HepG2 (cell line): Measurements from ENCODE around the gene LRRC25. TPM values are rescaled to one million over a fixed set of nuclear protein-coding genes. Genes with fewer than 3 reads are reported as not detected.

Experiments used
- ERF ChIP-seq: IDR thresholded peaks from 2 replicates; pipeline ENCODE4 v1.6.1; 2018; ENCODE audit warnings: missing biosample characterization, missing genetic modification reagents
- HIVEP1 ChIP-seq: sonication (generic); formaldehyde crosslinking; IDR thresholded peaks from 2 replicates; pipeline ENCODE4 v1.4.0; 2020; ENCODE audit warnings: mild to moderate bottlenecking, missing genetic modification reagents
- HNRNPH1 ChIP-seq: fragments of 200-400 bp; formaldehyde crosslinking; optimal IDR thresholded peaks from 2 replicates; pipeline ENCODE3; 2017; ENCODE audit warnings: mild to moderate bottlenecking, low read depth, low read length
- HNRNPL ChIP-seq: fragments of 200-400 bp; formaldehyde crosslinking; IDR thresholded peaks from 2 replicates; pipeline ENCODE4 v1.6.1; 2017; ENCODE audit warnings: mild to moderate bottlenecking, low read depth, low read length
- KDM5B ChIP-seq: sonication (generic); formaldehyde crosslinking; IDR thresholded peaks from 2 replicates; pipeline ENCODE4 v1.4.0; 2020; ENCODE audit warnings: missing genetic modification reagents, mild to moderate bottlenecking, borderline replicate concordance
- MNT ChIP-seq: fragments of 450-650 bp; IDR thresholded peaks from 2 replicates; pipeline ENCODE4 v1.6.1; 2016
- NFKB2 ChIP-seq: sonication (generic); formaldehyde crosslinking; IDR thresholded peaks from 2 replicates; pipeline ENCODE4 v1.4.0; 2020; ENCODE audit warnings: missing genetic modification reagents, borderline replicate concordance
- NRL ChIP-seq: sonication (generic); formaldehyde crosslinking; IDR thresholded peaks from 2 replicates; pipeline ENCODE4 v1.5.0; 2020; ENCODE audit warnings: missing genetic modification reagents, mild to moderate bottlenecking, moderate library complexity, borderline replicate concordance
- RNF2 ChIP-seq: fragments of 450-650 bp; conservative IDR thresholded peaks from 2 replicates; pipeline ENCODE4 v1.6.1; 2016; ENCODE audit warnings: low read depth
- RXRA ChIP-seq: sonication (generic); formaldehyde crosslinking; IDR thresholded peaks from 2 replicates; pipeline ENCODE4 v1.5.1; 2020; ENCODE audit warnings: missing genetic modification reagents
- TCF7L2 ChIP-seq: IDR thresholded peaks from 2 replicates; pipeline ENCODE4 v1.6.1; 2011; ENCODE audit warnings: mild to moderate bottlenecking, low read depth, low read length, moderate library complexity
- YEATS4 ChIP-seq: sonication (generic); formaldehyde crosslinking; IDR thresholded peaks from 2 replicates; pipeline ENCODE4 v1.4.0; 2020; ENCODE audit warnings: missing genetic modification reagents, borderline replicate concordance
- ZBTB10 ChIP-seq: sonication (generic); formaldehyde crosslinking; IDR thresholded peaks from 2 replicates; pipeline ENCODE4 v1.4.0; 2020; ENCODE audit warnings: missing genetic modification reagents, borderline replicate concordance
- ZFP62 ChIP-seq: sonication (generic); formaldehyde crosslinking; IDR thresholded peaks from 2 replicates; pipeline ENCODE4 v1.4.0; 2020; ENCODE audit warnings: missing genetic modification reagents
- ZSCAN20 ChIP-seq: sonication (generic); formaldehyde crosslinking; IDR thresholded peaks from 2 replicates; pipeline ENCODE4 v1.4.0; 2020; ENCODE audit warnings: missing genetic modification reagents, mild to moderate bottlenecking, borderline replicate concordance
- polyA plus RNA-seq, 8 experiments: library from polyadenylated mRNA; depleted of rRNA in 3 of 8; stranded (reverse) in 7 of 8; unstranded in 1 of 8; fragments of >200 nt; fragmentation: Illumina TruSeq in 4 of 8; extraction: Trizol in 4 of 8; gene quantifications; 2 replicates each; pipeline versions ENCODE4 v1.2.1 to v1.2.3, GENCODE V29; 2011 to 2016; ENCODE audit warnings: low read depth in 4 of 8, missing spikeins in 1 of 8, mixed read lengths in 1 of 8; ENCODE audit not compliant: insufficient read depth in 1 of 8
- total RNA-seq, 5 experiments: library from RNA; depleted of rRNA; stranded (reverse); fragments of >200 nt; fragmentation: Illumina TruSeq; extraction: Trizol; gene quantifications; 2 replicates each; pipeline ENCODE4 v1.2.3, GENCODE V29; 2016; ENCODE audit warnings: low read depth in 1 of 5
- TF ChIP-seq, protein P1 (sequence below): sonication (generic); formaldehyde crosslinking; IDR thresholded peaks from 2 replicates; pipeline ENCODE4 v1.5.1; 2020; ENCODE audit warnings: mild to moderate bottlenecking, missing genetic modification reagents, moderate library complexity

The LRRC25 gene
- total and polyA plus RNA-seq, 2 of the 13 experiments (the other 11 are each of a cell fraction or from before 2014, with no cell fraction given): 0.13 to 0.53 TPM

GRCh38 chr19:18419699-18420460 is 22.5 kb upstream of the LRRC25 start (continued):
- TF ChIP-seq YEATS4 (CRISPR knock-in tag) (peak; percentile 31; the same call in 1 of the 2 replicates), ZBTB10 (peak; percentile 73; the same call in 1 of the 2 replicates), NFKB2 (CRISPR knock-in tag) (peak; percentile 18; the same call in 1 of the 2 replicates), KDM5B (CRISPR knock-in tag) (peak; percentile 79; the same call in 1 of the 2 replicates), NRL (CRISPR knock-in tag) (peak; percentile 64; the same call in 1 of the 2 replicates), RXRA (peak; percentile 87; the same call in 1 of the 2 replicates), HNRNPL (0 out of 2 replicates have a peak, but pooled peaks have one; percentile 25), RNF2 (0 out of 2 replicates have a peak, but pooled peaks have one; percentile 27), HIVEP1 (CRISPR knock-in tag) (peak; percentile 91), ERF (CRISPR knock-in tag) (0 out of 2 replicates have a peak, but pooled peaks have one; percentile 34), HNRNPH1 (no peak), ZSCAN20 (CRISPR knock-in tag) (no peak), MNT (no peak), TCF7L2 (no peak), ZFP62 (CRISPR knock-in tag) (no peak)
- TF ChIP-seq, protein P1, sequence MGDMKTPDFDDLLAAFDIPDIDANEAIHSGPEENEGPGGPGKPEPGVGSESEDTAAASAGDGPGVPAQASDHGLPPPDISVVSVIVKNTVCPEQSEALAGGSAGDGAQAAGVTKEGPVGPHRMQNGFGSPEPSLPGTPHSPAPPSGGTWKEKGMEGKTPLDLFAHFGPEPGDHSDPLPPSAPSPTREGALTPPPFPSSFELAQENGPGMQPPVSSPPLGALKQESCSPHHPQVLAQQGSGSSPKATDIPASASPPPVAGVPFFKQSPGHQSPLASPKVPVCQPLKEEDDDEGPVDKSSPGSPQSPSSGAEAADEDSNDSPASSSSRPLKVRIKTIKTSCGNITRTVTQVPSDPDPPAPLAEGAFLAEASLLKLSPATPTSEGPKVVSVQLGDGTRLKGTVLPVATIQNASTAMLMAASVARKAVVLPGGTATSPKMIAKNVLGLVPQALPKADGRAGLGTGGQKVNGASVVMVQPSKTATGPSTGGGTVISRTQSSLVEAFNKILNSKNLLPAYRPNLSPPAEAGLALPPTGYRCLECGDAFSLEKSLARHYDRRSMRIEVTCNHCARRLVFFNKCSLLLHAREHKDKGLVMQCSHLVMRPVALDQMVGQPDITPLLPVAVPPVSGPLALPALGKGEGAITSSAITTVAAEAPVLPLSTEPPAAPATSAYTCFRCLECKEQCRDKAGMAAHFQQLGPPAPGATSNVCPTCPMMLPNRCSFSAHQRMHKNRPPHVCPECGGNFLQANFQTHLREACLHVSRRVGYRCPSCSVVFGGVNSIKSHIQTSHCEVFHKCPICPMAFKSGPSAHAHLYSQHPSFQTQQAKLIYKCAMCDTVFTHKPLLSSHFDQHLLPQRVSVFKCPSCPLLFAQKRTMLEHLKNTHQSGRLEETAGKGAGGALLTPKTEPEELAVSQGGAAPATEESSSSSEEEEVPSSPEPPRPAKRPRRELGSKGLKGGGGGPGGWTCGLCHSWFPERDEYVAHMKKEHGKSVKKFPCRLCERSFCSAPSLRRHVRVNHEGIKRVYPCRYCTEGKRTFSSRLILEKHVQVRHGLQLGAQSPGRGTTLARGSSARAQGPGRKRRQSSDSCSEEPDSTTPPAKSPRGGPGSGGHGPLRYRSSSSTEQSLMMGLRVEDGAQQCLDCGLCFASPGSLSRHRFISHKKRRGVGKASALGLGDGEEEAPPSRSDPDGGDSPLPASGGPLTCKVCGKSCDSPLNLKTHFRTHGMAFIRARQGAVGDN: peak; percentile 88
